GM19023 (cell line): Measurements from ENCODE around the gene CHST13.

Source experiments
- ATAC-seq: cut with Tn5 transposase; IDR thresholded peaks from one replicate; pipeline ENCODE4 v1.9.1; 2021; ENCODE audit warnings: mild to moderate bottlenecking, moderate library complexity; ENCODE audit not compliant: unreplicated experiment

The CHST13 gene

DNA sequence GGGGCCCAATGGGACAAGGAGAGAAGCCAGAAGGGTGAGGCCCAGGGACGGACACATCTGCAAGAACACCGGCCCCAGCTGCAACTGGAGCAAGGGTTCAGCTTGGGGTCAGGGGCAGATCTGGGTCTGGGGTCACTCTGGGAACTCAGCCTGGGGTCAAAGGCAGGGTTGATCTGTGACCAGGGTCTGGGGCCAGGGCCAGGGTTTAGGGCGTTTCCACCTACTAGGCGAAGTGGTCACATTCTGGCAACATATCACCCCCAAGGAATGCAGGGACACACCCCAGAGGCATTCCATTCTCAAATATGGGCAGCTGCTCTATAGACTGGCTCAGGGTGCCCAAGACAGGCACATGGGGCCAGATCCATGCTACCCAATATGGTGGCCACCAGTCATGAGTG is 15.4 kb upstream of the CHST13 start:
- ATAC-seq, result no peak

DNA sequence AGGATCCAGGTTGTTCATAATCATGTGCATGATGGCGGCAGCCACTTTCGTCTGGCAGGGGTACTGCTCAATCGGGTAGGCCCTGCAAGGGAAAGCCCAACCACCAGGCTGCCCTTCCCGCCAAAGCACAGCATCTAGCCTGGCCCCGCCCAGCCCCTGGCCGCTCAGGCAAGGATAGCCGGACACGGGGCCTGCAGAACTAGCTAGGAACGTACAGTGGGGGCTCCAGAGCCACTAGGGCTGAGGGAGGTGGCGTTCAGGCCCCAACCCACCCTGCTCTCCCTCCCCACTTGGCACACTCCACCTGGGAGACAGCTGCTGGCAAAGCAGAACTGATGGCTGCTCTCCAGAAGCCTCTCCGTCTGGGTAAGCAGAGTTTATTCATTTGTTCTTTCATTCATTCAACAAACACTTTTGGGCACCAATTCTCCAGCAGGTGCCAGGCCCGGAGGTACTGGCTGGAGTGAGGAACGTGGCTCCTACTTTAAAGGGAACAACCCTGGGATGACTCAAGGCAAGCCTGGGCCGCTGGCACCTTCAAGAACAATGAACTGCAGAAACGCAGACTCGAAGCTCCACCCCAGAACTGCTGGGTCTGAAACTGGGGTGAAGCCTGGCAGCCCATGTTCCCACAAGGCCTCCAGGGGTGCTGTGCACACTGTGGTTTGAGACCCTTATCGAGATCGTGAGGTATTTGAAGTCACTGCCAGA is 14.2 kb upstream of the CHST13 start:
- ATAC-seq, result no peak

DNA sequence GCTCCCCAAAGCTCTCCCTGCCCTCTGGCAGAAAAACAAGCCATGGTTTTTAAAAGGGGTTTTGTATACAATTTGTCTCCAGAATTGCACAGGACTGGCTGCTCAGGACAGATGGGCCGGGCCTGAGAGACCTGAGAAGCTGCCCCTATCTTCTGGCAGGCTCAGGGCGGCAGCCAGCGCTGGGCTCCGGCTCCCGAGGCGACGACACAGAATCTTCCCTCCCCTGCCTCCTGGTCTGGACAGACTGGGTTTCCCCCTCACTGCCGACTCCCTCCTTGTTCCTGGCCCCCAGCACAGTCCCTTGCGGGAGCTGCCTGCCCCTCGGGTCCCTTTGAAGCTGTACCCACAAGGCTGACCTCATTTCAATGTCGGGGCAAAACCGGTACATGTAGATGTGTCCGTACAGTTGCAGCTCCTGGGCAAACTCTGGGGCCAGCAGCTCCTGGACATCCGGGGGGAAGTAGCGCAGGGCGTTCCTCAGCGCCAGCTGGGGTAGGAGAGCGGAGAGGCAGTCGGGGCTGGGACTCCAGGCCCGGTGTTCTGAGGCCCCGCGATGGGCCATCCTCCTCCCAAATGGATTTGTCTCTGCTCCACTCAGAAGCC is 13.5 kb upstream of the CHST13 start:
- no peak for ATAC-seq

DNA sequence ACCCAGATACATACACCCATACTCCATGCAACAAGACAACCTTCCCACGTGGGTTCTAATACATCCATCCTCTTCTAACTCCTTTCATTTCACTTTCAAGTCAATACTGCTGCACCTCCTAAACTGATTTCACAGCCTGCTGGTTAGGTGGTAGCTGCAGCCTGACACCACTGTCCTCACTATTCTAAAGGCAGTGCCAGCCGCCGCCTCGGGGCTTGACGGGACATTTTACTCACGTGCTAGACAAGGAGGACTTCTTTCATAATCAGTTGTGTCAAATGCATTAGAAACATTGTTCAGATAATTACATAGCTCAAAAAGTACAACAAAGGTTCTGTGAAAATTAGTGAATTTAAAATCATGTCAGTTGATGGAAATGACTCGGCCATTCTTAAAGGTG is 12.7 kb upstream of the CHST13 start:
- no peak for ATAC-seq

DNA sequence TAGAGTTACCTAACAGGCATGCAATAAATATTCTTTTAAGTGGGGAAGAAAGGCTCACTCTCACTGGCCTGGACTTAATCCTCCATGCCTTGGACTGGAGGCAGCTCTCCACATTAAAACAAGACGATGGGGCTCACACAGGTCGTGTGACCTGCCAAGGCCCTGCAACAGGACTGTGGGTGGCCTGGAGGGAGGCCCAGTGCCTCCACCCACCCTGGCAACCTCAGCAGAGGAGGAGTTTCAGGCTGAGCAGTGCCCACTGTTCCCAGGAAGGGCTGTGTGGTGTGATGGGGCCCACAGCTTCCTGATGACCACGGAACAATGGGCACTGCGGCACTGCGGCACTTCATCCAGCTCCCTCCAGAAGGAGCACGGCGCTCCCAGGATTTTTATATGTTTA is 11.9 kb upstream of the CHST13 start:
- ATAC-seq, result no peak

DNA sequence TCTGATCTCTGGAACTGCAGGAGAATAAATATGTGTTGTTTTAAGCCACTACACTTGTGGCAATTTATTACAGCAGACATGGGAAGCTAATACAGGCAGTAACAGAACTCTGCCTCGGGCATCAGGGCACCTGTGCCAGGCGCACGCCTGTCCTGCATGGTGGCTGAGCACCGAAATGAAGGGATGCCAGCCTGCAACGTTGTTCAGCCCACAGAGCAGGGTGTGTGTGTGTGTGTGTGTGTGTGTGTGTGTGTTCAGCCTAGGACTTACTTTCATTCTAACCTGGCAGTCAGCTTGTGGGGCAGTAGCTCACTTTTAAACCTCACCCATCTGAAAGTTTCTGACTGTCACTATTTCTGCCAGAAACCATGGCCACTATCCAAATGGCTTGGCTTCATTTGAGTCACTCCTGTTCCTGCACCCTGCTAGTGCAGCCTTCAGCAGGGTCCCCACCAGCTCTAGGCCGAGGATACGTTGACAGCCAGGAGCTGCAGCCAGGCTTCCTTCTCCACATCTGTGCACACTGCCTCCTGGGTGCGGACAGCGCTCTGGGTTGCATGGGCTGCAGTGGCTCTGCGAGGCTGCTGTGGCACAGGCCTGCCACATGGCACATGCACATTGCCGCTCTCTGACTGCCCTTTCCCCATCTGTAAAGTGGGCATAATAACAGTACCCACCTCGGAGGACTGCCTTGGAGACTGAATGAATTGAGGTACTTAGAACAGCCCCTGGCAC is 10.9 kb upstream of the CHST13 start:
- ATAC-seq, result no peak

DNA sequence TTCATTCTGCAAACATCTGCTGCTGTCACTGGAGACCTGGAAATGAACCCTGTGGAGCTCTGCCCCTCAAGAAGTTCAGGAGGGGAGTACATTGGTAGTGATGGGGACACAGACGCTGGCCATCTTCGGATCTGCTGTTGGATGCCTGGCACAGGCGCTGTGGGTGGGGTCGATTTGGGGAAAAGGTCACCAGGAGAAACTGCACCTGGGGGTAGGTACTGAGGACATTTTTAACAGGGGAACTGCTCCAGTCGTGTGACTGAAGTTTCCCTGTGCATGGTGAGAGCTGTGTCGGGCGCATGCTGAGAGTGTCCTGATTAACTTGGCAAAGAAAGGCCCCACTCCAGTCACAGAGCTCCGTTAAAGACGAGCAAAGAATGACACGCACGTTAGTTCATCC is 9.8 kb upstream of the CHST13 start:
- ATAC-seq, result no peak

DNA sequence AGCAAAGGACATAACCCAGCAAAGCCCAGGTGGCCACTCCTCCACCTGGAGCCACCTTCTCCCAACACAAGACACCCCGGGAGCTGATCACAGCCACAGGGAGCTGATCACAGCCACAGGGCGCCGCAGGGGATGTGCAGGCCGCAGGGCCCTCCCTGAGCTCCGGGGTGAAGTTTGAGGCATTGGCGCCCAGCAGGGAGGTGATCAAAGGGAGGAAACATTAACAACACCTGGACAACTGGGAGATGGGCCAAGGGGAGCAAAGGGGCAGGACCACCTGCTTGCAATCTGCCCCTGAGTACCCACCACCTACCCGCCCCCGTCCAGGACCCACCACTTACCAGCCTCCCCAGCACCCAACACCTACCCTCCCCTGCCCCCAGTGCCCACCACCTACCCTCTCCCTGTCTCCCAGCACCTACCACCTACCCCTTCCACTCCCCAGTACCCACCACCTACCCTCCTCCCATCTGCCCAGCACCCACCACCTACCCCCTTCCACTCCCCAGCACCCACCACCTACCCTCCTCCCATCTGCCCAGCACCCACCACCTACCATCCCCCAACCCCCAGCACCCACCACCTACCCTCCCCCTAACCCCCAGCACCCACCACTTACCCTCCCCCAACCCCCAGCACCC is 8.8 kb upstream of the CHST13 start:
- no peak for ATAC-seq

DNA sequence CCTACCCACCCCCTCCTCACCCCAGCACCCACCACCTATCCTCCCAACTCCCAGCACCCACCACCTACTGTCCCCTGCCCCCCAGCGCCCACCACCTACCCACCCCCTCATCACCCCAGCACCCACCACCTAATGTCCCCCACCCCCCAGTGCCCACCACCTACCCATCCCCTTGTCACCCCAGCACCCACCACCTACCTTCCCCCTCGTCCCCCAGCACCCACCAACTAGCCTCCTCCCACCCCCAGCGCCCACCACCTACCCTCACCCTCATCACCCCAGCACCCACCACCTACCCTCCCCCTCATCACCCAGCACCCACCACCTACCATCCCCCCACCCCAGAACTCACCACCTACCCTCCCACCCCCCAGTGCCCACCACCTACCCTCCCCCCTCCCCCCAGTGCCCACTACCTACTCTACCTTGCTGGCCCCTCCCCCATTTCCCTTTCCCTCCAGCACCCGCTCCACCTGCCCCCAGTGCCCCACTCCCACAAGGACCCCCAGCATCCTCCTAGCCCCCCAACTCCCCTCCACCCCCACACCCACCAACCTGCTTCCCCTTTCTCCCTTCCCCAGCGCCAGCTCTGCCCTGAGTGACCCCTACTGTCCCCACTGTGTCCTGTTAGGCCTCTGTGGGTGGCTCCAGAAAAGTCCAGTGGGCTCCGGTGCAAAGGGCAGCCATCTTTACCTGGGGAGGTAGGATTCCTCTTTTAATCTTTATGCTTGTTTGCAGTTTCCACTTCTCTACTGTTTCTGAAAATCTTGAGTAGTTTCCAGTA is 7.6 kb upstream of the CHST13 start:
- no peak for ATAC-seq

DNA sequence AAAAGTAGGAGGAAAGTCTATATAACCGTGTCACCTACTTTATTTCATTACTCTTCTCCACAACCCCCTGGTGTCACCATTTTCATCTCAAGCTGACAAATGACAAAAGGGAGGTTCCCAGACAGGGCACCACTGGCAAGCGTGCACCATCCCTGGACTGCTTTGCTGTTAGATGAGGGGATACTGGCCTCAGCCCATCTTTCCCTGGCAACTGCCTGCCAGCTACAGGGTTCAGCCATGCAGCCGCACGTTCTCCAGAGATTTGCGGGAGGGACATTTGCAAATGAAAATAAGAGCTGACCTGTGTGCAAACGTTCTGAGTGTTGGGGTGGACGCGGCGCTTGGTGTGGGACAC is 7.0 kb upstream of the CHST13 start:
- no peak for ATAC-seq

DNA sequence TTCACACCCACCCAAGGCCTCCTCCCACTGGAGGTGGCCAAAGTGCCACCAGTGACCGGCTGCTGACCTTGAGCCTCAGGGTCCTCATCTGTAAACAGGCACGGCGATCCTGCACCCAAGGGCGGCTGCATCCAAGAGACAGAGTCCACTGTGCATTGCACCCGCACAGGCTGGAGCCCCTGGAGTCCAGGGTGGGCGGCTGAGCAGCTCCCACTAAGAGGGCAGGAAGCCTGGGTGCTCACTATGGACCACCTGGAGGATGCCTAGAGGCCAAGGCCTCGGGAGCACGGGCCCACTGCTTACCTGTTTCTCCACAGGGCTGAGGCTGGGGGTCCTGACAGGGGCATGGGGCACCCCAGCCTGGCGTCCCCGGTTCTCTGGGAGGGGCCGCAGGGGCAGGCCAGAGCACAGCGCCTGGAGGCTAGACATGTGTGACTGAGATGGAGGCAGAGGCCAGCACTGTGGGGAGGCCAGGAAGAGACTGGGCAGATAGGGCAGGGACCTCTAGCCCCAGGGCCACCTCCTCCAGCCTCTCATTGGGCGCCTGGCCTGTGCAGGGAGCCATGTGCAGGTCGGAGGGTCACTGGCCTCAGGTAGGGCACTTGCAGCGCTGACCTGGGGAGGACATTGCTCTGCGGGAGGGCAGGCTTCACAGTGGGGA is 6.5 kb upstream of the CHST13 start, which contains the start of gene UROC1:
Gene UROC1, minus strand, starts transcription at position 483 of the 661 bp plus-strand sequence. Its CDS starts 54 bp downstream, at position 429.
- no peak for ATAC-seq

DNA sequence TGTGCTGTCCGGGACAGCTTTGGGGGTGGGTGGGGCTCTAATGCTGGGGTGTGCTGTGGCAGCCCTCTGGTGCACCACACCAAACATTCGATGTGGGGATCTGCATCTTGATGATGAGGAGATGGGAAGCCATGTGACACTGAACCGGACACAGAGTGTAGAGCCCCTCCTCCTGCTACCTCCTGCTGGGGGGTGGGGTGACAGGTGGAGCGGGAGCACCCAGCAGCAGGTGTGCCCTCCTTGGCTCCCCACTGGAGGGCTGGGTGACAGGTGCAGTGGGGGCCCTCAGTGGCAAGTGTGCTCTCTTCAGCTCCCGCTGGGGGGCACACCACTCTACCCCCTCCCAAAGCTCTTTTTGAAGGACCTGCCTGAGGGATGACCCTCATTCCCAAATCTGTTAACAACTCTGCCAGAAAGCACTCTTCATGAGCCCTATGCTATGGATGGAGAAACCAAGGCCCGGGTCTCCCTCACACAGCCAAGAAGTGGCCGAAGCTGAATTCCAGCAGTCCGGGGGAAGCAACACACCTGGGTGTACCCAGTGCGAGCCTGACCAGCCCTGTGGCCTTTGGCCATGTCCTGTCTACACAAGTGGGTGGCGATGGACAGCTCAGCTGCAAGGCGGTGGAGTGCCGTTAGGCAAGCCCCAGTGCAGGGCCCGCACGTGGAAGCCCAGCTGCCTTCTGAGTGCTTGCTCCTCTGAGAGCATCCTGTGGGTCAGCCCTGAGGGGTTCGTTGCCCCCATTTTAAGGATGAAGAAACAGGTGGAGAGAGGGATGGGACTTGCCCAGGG is 5.8 kb upstream of the CHST13 start:
- no peak for ATAC-seq

DNA sequence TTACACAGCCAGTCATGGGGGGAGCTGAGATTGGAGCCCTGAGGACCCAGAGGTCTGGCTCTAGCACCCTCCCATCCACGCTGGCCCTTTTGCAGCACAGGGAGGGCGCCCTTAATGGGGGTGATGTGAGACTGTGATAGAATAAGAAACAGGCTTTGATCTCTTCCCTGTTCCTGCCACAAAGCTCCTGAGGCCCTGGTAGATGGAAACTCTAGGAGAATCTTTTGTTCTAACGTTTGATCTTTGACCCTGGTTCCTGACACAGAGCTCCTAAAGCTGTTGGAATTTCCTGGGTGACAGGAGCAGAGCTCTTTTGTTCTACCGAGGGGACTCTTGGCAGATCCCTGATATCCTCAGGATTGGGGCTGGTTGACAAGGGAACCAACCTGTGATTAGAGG is 5.2 kb upstream of the CHST13 start:
- no peak for ATAC-seq

DNA sequence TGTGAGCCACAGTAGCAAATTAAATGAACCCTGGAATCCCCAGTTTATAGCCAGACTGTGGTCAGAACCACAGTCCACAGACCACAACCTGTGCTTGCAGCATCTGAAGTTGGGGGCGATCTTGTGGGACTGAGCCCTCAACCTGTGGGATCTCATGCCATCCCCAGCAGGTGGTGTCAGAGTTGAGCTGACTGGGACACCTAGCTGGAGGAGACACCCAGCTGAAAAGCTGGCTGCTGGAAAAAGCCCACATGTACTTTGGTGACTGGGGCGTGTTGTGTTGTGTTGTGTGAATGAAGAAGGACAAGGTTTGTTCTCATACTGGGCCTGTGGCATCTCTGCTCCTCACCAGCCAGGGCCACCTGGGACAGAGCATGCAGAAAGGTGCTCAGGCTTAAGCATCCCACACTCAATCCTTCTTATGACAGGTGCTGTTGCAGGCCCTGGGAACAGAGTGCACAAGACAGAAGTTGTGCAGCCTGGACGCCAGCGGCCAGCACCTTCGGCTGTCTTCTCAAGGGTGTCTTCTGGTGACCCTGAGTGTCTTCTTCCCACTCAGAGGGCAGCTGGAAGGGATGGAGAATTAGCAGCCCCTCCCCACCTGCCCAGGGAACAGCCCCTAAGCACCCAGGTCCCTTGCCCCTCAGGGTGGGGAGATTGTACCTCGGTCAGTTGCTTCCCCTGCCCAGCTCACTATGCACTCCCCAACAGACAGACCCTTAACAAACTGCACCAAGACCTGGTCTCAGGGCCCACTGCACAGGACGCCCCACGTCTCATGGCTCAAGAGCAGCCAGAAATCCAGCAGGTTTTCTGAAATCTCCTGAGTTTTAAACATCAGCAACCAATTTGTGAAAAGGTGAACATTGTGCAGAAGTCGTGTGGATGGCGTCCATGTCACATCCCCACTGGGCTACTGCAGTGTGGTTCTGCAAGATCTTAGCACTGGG is 4.2 kb upstream of the CHST13 start:
- no peak for ATAC-seq

DNA sequence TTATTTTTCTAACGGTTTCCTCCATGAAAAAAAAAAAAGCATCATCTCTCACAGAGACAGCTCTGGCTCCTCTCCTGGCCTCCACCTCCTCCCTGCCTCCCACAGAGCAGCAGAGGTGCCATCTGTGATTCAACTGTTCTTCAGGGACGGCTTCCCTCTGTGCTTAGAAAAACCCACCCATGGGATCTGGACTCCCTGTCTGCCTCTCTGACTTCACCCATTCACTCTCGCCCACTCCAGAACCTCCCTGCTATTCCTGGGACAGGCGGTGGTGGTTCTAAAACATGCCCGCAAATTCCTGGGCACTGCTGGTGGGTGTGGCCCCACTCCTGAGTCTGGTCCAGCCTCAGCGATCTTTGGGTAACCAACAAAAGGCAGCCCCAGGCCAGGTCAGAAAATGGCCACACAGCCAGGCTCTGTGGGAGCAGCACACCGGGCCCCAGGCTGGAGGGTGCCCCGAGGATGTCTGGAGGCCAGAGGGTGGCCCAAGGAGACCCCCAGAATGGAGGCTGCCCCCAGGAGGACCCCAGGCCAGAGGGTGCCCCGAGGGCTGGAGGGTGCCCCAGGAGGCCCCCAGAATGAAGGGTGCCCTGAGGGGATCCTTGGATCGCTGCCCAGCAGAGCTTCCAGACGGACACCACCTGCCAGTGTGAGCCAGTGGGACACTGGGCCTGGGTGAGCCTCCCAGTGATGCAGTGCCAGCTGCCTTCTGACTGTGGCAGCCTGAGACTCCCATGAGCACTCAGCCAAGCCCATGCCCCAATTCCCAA is 2.6 kb upstream of the CHST13 start:
- no peak for ATAC-seq

DNA sequence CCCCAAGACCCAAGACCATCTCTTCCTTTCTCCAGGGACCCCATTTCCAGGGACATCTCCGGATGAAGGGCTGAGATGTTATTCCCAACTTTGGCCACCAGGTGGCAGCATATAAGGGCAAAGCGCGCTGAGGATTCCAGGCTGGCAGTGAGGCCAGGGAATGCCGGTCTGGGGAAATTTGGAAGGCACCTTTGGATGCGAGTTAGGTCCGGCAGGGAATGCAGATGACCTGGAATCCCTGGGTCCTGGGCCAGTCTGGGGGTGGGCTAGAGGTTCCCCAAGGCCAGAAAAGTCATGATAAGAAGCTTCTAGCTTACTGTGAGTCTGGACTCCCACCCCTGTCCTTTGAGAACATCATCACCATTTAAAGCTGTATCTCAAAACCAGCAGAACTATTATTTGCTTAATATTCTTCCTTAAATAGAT is 1.6 kb upstream of the CHST13 start:
- ATAC-seq, result no peak

DNA sequence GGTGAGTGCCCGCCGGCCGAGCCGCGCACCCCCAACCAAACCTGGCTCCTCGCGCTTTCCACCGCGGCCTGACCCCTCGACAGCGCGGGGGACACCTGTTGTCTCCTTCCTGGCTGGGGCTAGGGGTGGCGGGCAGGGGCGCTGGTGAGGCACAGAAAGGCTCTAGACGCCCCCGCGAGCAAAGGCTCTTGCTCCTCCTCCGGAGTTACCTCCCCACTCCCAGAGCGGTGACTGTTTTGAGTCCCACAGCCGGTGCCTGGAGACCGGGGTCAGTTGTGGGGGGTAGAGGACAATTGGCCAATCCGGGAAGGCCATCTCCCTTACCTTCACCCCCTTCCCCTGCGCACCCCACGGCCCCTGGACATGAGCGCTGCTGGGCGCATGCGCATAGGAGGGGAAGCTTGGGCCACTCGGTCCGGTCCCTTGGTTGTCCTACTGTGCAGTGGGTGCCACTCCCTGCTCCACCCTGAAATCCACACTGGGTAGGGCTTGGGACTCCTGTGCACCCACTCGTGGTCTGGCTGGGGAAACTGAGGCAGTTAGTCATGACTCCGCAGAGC is 554 bp downstream of the CHST13 start:
- no peak for ATAC-seq
